Mesenchymal stem cell (in vitro differentiated cells and primary cell): ENCODE results near the gene IRF2.
A peak's percentile ranks its signal among the peaks of the same experiment; 100 is the strongest.

ENCODE experiments used
- DNase-seq: peaks from one replicate; pipeline ENCODE4 v3.0.0-alpha.2; 2013
- H2AFZ ChIP-seq: one replicate; pipeline ENCODE4 v1.6.1; 2013; ENCODE audit warnings: low read depth, mild to moderate bottlenecking, control low read depth, inconsistent platforms, low read length, moderate library complexity
- H2AK5ac ChIP-seq: 2 replicates; pipeline ENCODE4 v1.6.1; 2013; ENCODE audit warnings: low read length, moderate library complexity, mild to moderate bottlenecking, inconsistent platforms; ENCODE audit not compliant: severe bottlenecking
- H2BK120ac ChIP-seq: one replicate; pipeline ENCODE4 v1.6.1; 2013; ENCODE audit warnings: low read depth, mild to moderate bottlenecking, inconsistent platforms, low read length, moderate library complexity
- H2BK12ac ChIP-seq, 2 experiments: one replicate each; pipeline ENCODE4 v1.6.1; 2013; ENCODE audit warnings: inconsistent platforms in 2 of 2, low read length in 2 of 2, mild to moderate bottlenecking in 2 of 2, moderate library complexity in 2 of 2, control low read depth in 1 of 2
- H2BK15ac ChIP-seq: one replicate; pipeline ENCODE4 v1.6.1; 2013; ENCODE audit warnings: mild to moderate bottlenecking, low read depth, inconsistent platforms; ENCODE audit not compliant: poor library complexity, severe bottlenecking
- H2BK5ac ChIP-seq: 2 replicates; pipeline ENCODE4 v1.6.1; 2013; ENCODE audit warnings: low read depth, mild to moderate bottlenecking, low read length, control low read depth, inconsistent platforms; ENCODE audit not compliant: poor library complexity, severe bottlenecking
- H3K14ac ChIP-seq, 2 experiments: one replicate each; pipeline ENCODE4 v1.6.1; 2013; ENCODE audit warnings: inconsistent platforms in 2 of 2, low read length in 2 of 2, control low read depth in 1 of 2, mild to moderate bottlenecking in 1 of 2, moderate library complexity in 1 of 2
- H3K18ac ChIP-seq, 2 experiments: one replicate each; pipeline ENCODE4 v1.6.1; 2013; ENCODE audit warnings: inconsistent platforms in 2 of 2, low read length in 2 of 2, control low read depth in 1 of 2, low read depth in 1 of 2, mild to moderate bottlenecking in 1 of 2
- H3K23ac ChIP-seq, 2 experiments: one replicate each; pipeline ENCODE4 v1.6.1; 2013; ENCODE audit warnings: inconsistent platforms in 2 of 2, low read length in 2 of 2, mild to moderate bottlenecking in 2 of 2, moderate library complexity in 2 of 2, control low read depth in 1 of 2
- H3K27ac ChIP-seq: 2 replicates; pipeline ENCODE4 v1.5.1; 2013; ENCODE audit warnings: mild to moderate bottlenecking, moderate library complexity, low read length, control low read depth, inconsistent platforms; ENCODE audit not compliant: poor library complexity, severe bottlenecking
- H3K27me3 ChIP-seq, 2 experiments: 2 replicates each; pipeline versions ENCODE4 v1.6.1 to v1.7.0; 2013; ENCODE audit warnings: low read length in 2 of 2, mild to moderate bottlenecking in 2 of 2, moderate library complexity in 2 of 2, control low read depth in 1 of 2, inconsistent platforms in 1 of 2; ENCODE audit not compliant: control insufficient read depth in 1 of 2, insufficient read depth in 1 of 2
- H3K36me3 ChIP-seq, 2 experiments: 2 replicates each; pipeline versions ENCODE4 v1.6.1 to v1.7.0; 2013; ENCODE audit warnings: low read length in 2 of 2, control low read depth in 1 of 2, inconsistent platforms in 1 of 2, low read depth in 1 of 2, mild to moderate bottlenecking in 1 of 2; ENCODE audit not compliant: insufficient read depth in 2 of 2, control insufficient read depth in 1 of 2
- H3K4ac ChIP-seq, 2 experiments: one replicate each; pipeline ENCODE4 v1.6.1; 2013; ENCODE audit warnings: inconsistent platforms in 2 of 2, low read length in 2 of 2, mild to moderate bottlenecking in 2 of 2, moderate library complexity in 2 of 2, control low read depth in 1 of 2, low read depth in 1 of 2
- H3K4me1 ChIP-seq: 2 replicates; pipeline ENCODE4 v1.6.1; 2013; ENCODE audit warnings: low read depth, low read length, control low read depth; ENCODE audit not compliant: control insufficient read depth, insufficient read depth
- H3K4me2 ChIP-seq: 2 replicates; pipeline ENCODE4 v1.6.1; 2013; ENCODE audit warnings: low read length, mild to moderate bottlenecking, inconsistent platforms; ENCODE audit not compliant: poor library complexity, severe bottlenecking
- H3K4me3 ChIP-seq, 2 experiments: 2 replicates each; pipeline versions ENCODE4 v1.5.1 to v1.7.0; 2013; ENCODE audit warnings: low read length in 2 of 2, mild to moderate bottlenecking in 2 of 2, control low read depth in 1 of 2, low read depth in 1 of 2; ENCODE audit not compliant: insufficient read depth in 1 of 2
- H3K79me1 ChIP-seq: replicated peaks from 2 replicates; pipeline ENCODE4 v1.6.1; 2013; ENCODE audit warnings: mild to moderate bottlenecking, control low read depth, low read length, inconsistent platforms; ENCODE audit not compliant: poor library complexity, severe bottlenecking
- H3K9ac ChIP-seq: 2 replicates; pipeline ENCODE4 v1.7.0; 2013; ENCODE audit warnings: mild to moderate bottlenecking, low read length, moderate library complexity
- H3K9me3 ChIP-seq: 2 replicates; pipeline ENCODE4 v1.7.0; 2013; ENCODE audit warnings: mild to moderate bottlenecking, low read length; ENCODE audit not compliant: control insufficient read depth
- H4K8ac ChIP-seq: one replicate; pipeline ENCODE4 v1.6.1; 2013; ENCODE audit warnings: inconsistent platforms, mild to moderate bottlenecking, low read length, moderate library complexity
- H4K91ac ChIP-seq: one replicate; pipeline ENCODE4 v1.6.1; 2013; ENCODE audit warnings: mild to moderate bottlenecking, low read length, inconsistent platforms
- whole genome bisulfite sequencing: methylation state at CpG from one replicate; pipeline ENCODE4 v1.1.7; 2013; ENCODE audit warnings: mixed read lengths; 5-methylcytosine and 5-hydroxymethylcytosine counted together

Gene IRF2

DNA sequence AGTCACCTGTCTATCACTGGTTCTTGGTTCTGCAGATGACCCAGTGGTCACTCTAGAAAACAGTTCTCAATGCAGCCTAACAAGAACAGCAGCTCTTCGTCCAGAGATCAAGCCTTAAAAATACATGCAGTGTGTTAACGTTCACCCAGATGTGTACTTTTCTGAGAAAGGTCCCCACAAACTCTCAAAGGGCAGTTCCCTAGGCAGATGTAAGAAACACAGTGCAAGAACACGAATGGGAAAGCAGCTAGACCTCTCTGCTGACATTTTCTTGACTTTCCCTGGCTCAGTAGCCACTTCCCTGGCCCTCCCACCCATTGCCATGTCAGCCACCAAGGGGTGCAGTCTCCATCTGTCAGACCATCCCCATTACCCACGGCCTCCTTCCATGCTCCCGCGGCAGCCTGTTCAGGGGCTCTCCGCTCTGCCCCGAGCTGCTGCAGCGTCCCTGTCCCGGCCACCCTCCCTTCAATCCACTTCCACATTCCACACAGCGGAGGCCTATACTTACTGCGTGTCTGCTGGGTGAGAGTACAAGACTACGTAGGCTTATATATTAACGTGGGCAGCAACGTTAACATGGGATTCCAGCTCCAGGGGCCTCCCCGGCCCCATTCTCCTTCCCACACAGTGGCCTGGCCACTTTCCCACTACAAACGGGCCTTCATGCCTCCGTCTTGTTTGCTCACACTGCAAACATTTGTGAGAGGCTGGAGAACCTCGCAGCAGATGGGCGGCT is 34.3 kb downstream of the IRF2 start:
- H3K4ac ChIP-seq = no peak overlapping the region
- no peak overlapping the region for H3K23ac ChIP-seq
- H2BK120ac ChIP-seq = no peak overlapping the region
- H3K79me1 ChIP-seq = peaks cover 43% of the 10 kb centered on the region
- H2BK12ac ChIP-seq = no peak overlapping the region
- WGBS = 86% methylated on average over 20 of the region's 20 CpGs
- no peaks in the 10 kb centered on the region for H3K27me3 ChIP-seq
- peak overlapping the region in 1 of 2 experiments; percentile 82 for H3K14ac ChIP-seq
- H3K18ac ChIP-seq = peak overlapping the region in 1 of 2 experiments; percentile 59
- H4K91ac ChIP-seq = no peak overlapping the region
- no peak overlapping the region for H2AK5ac ChIP-seq
- H2BK5ac ChIP-seq = no peak overlapping the region
- H4K8ac ChIP-seq = no peak overlapping the region
- DNase-seq = no peak
- H3K36me3 ChIP-seq = peaks cover 2 to 13% of the 10 kb centered on the region in 2 experiments
- H3K9ac ChIP-seq = peak overlapping the region; percentile 73
- peak overlapping the region; percentile 17 for H2BK15ac ChIP-seq
- peak overlapping the region in 1 of 2 experiments; percentile 58 for H3K4me3 ChIP-seq
- peak overlapping the region; percentile 41 for H3K4me2 ChIP-seq
- no peak overlapping the region for H2AFZ ChIP-seq
- H3K27ac ChIP-seq = peak overlapping the region; percentile 53
- no peaks in the 10 kb centered on the region for H3K9me3 ChIP-seq
- peaks cover 24% of the 10 kb centered on the region for H3K4me1 ChIP-seq

DNA sequence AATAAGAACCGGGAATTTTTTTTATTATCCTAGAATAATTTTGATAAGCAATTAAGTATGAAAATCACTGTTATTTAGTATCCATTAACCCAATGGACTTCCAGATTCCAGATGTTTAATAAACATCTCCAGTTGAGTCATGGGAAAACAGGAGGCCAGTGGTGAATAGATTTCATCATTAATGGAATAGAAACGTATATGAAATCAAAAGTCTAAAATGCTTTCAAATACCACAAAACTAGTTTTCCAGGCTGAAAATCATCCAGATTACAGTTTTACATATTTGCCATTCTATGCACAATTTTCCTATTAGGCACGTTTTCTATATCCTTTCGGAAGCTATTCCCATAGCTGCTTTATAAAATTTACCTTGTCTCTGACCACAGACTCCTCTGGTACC is 35.0 kb downstream of the IRF2 start:
- Histone ChIP-seq H2AFZ (no peak overlapping the region), H3K4me3 (peak overlapping the region in 1 of 2 experiments; percentile 58), H3K18ac (no peak overlapping the region), H2BK12ac (no peak overlapping the region), H3K4me2 (no peak overlapping the region), H3K36me3 (peaks cover 0 to 9% of the 10 kb centered on the region in 2 experiments), H3K14ac (no peak overlapping the region), H2AK5ac (no peak overlapping the region), H3K27ac (no peak overlapping the region), H2BK5ac (no peak overlapping the region), H3K79me1 (peaks cover 43% of the 10 kb centered on the region), H4K8ac (no peak overlapping the region), H3K9me3 (no peaks in the 10 kb centered on the region), H3K27me3 (no peaks in the 10 kb centered on the region), H3K9ac (peak overlapping the region; percentile 73), H2BK120ac (no peak overlapping the region), H2BK15ac (no peak overlapping the region), H4K91ac (no peak overlapping the region), H3K4ac (no peak overlapping the region), H3K23ac (no peak overlapping the region), H3K4me1 (peaks cover 21% of the 10 kb centered on the region)
- 90% methylated on average over 3 of the region's 4 CpGs for WGBS
- DNase-seq = no peak

DNA sequence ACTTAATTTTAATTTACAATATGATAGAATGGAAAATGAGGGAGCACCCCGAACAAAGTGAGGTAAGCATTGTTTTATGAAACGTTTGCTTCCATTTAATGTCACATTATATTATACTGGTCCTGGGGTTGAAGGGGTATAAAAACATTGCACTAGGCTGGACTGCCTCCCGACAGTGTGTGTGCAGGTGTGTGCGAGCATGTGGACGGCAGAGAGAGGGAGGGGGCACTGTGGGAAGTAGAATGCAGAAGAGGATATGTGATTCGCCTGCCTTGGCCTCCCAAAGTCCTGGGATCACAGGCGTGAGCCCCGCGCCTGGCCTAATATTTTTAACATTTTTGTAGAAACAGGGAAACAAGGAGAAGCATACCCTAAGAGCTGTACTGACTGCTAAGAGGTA is 36.0 kb downstream of the IRF2 start:
- no peak overlapping the region for H2AK5ac ChIP-seq
- no peak overlapping the region for H3K4ac ChIP-seq
- H4K8ac ChIP-seq = no peak overlapping the region
- no peak overlapping the region for H3K23ac ChIP-seq
- H3K79me1 ChIP-seq = peaks cover 42% of the 10 kb centered on the region
- H2AFZ ChIP-seq = no peak overlapping the region
- no peak overlapping the region for H3K27ac ChIP-seq
- H3K18ac ChIP-seq = no peak overlapping the region
- DNase-seq = no peak
- H3K27me3 ChIP-seq = no peaks in the 10 kb centered on the region
- H2BK5ac ChIP-seq = no peak overlapping the region
- H2BK12ac ChIP-seq = no peak overlapping the region
- H4K91ac ChIP-seq = no peak overlapping the region
- H3K4me2 ChIP-seq = no peak overlapping the region
- no peak overlapping the region for H2BK15ac ChIP-seq
- H3K14ac ChIP-seq = no peak overlapping the region
- no peak overlapping the region for H2BK120ac ChIP-seq
- H3K36me3 ChIP-seq = peaks cover 0 to 3% of the 10 kb centered on the region in 2 experiments
- WGBS = 93% methylated on average over 8 of the region's 9 CpGs
- H3K9me3 ChIP-seq = no peaks in the 10 kb centered on the region
- no peak overlapping the region for H3K4me3 ChIP-seq
- no peak overlapping the region for H3K9ac ChIP-seq
- peaks cover 19% of the 10 kb centered on the region for H3K4me1 ChIP-seq

DNA sequence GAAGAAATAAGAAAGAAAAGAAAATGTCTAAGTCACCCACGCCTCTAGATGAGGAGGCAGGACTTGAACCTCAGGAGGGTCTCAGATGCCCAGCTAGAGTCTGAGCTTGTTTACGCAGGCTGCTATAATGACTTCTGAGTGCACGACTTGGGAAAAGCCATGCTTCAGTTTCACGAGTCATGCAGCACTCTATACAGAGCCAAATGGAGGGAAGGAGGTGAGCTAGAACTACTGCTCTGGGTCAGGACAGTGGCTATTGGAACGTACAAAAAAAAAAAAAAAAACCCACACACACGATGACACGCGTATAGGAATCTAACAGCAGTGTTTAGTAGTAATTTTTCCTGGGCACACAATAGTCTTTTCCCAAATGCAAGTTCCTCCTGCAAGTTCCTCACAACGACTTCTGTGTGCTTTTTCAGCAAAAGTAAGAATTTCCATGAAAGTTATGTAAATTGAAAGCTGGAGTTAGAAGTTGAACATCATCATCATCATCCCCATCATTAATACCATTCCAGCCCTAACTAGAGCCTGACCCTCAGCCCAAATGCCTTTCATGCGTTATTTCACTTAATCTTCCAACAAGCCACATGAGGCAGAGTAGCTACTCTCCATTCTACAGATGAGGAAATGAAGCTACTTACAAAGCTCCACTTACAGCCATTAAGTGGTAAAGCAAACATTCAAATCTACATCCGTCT is 36.6 kb downstream of the IRF2 start:
- Histone ChIP-seq H2BK5ac (no peak overlapping the region), H4K91ac (no peak overlapping the region), H3K4ac (no peak overlapping the region), H3K23ac (no peak overlapping the region), H2BK120ac (no peak overlapping the region), H3K9me3 (no peaks in the 10 kb centered on the region), H3K4me3 (no peak overlapping the region), H2AK5ac (no peak overlapping the region), H3K27ac (no peak overlapping the region), H4K8ac (no peak overlapping the region), H3K27me3 (no peaks in the 10 kb centered on the region), H2BK12ac (no peak overlapping the region), H3K14ac (no peak overlapping the region), H2AFZ (no peak overlapping the region), H3K4me2 (no peak overlapping the region), H3K4me1 (peaks cover 19% of the 10 kb centered on the region), H3K36me3 (peaks cover 6% of the 10 kb centered on the region in 2 experiments), H3K9ac (no peak overlapping the region), H3K18ac (no peak overlapping the region), H3K79me1 (peaks cover 48% of the 10 kb centered on the region), H2BK15ac (no peak overlapping the region)
- WGBS = 86% methylated on average over 9 of the region's 11 CpGs
- no peak for DNase-seq
